RPMI7951 (cell line): ENCODE results near the gene CNOT6L. TPM values are rescaled to one million over a fixed set of nuclear protein-coding genes. Genes with fewer than 3 reads are reported as not detected.

Experiments used
- DNase-seq: peaks from one replicate; pipeline ENCODE4 v3.0.0-alpha.2; 2012; ENCODE audit warnings: low read depth
- total RNA-seq: library from RNA; depleted of rRNA; stranded (reverse); fragments of >200 nt; shearing (Covaris generic); gene quantifications from 2 replicates; pipeline ENCODE4 v1.2.3, GENCODE V29; 2014; rRNA removed

Gene CNOT6L
- total RNA-seq, 1 experiment from 2014 or later: 8.4 TPM

GRCh38 chr4:77713884-77714283, 105.3 kb downstream of the CNOT6L start:
- DNase-seq: no peak

DNA sequence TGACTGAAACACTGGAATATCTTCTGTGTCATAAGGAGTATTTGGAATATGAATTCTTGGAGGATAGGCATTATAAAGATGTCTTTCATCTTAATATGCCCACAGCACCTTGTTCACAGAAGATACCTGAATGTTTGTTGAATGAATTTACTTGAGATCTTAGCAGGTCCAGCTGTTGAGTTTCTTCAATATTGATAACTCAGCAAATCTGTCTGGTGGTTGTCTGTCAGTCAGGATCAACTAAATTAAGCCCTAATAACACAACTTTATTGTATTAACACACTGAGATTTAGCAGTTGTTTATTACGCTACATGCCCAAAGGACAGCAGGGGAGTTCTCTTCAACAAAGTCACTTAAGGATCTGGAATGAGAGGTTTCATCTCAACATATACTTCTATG, 106.5 kb downstream of the CNOT6L start:
- no peak for DNase-seq

DNA sequence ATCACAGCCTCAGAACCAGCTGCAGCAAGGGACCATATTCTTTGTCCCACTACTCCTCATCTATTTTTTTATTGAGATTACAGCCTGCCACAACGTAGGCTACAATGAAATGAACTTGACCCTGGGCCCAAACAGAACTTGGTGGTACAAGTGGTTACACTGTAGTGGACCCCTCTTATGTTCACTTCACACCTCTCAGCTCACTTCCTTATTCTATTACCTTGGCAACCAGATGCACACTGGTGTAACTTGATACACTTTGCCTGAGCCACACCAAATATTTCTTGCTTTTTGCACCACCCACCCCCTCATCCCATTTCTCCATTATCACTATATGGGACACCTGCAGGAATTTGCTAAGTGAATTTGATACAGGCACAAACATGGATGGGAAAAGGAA, 107.7 kb downstream of the CNOT6L start:
- DNase-seq: no peak

GRCh38 chr4:77710684-77711083, 108.5 kb downstream of the CNOT6L start:
- no peak for DNase-seq

- DNase-seq: no peak
Observed at GRCh38 chr4:77710059-77710458, 109.1 kb downstream of the CNOT6L start.

- DNase-seq: no peak
Observed at GRCh38 chr4:77706717-77707116, 112.5 kb downstream of the CNOT6L start.

GRCh38 chr4:77703666-77704065, 115.5 kb downstream of the CNOT6L start:
- DNase-seq: no peak

GRCh38 chr4:77701121-77701520, 118.0 kb downstream of the CNOT6L start:
- DNase-seq: no peak

GRCh38 chr4:77699731-77700210, 119.4 kb downstream of the CNOT6L start:
- DNase-seq: peak; percentile 90

- DNase-seq: peak; percentile 81
Observed at GRCh38 chr4:77697860-77698590, 121.1 kb downstream of the CNOT6L start.

- DNase-seq: peak; percentile 96
Observed at GRCh38 chr4:77695774-77696173, 123.4 kb downstream of the CNOT6L start.

GRCh38 chr4:77692847-77693432, 126.2 kb downstream of the CNOT6L start:
- DNase-seq: no peak

- DNase-seq: no peak
Observed at GRCh38 chr4:77681792-77682191, 137.4 kb downstream of the CNOT6L start.

DNA sequence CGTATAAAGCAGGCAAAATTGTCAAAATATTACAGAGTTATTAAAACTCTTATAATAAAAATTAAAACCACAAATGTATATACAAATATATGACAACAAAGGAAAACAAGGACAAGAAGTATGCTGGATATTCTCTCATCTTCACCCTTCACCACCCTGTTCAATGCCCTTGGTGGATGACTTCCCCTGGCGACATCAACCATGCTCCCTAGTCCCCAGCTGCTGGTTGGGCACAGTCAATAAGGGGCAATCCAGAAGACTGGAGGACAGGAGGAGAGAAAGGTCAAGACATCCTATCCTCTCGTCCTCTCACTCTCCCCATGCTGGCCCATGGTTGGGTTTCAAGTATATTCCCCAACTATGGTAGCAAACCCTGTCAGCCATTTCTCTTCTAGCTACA, 142.3 kb downstream of the CNOT6L start:
- no peak for DNase-seq

GRCh38 chr4:77671051-77671450, 148.1 kb downstream of the CNOT6L start:
- DNase-seq: no peak

DNA sequence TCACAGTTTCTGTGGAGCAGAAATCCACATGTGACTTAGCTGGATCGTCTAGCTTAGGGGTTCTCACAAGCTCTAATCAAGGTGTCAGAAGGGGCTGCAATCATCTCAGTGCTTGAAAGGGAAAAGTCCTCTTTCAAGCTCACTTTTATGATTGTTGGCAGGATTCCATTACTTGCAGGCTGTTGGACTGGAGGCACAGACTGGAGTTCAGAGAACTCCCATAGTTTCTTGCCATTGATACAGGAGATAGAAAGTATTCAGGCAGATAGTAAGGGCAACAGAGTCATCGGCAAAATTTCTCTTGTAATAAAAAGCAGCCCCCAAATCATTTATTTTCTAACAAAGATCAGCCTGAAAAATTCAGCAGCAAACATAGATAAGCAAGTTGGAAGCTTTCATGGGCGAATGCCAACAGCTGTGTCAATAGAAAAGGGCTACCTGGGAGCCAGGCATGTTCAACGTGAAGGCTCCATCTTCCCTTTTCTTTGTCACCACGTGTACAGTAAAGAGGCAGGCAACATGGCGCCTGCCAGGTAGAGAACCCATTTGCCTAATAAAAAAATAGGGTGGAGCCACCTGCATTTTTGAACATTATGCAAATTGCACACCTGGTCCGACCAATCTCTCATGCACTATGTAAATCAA, 149.1 kb downstream of the CNOT6L start:
- no peak for DNase-seq

DNA sequence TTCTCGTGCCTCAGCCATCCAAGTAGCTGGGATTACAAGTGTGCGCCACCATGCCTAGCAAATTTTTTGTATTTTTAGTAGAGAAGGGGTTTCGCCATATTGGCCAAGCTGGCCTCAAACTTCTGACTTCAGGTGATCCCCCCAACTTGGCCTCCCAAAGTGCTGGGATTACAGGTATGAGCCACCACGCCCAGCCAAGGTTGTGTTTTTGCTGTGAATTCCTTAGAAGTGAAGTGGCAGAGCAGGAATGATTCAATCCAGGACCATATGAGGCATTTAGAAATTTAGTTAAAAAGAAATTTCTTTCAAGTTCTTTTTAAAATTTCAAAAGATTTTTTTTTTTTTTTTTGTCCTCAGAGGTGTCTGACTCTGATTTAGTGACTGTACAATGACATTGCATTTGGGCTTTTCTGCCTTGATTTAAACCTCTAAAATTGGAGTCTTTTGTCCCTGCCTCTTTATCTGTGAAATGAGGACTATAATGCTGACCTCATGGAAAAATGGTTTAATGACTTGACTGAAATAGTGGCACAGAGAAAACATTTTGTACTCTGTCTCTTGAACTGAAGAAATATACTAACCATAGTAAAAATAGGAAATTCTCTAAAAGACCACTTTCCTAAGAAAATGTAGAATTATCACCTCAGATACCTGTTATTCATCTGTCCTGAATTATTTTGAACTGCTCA, 153.6 kb downstream of the CNOT6L start:
- DNase-seq: no peak

Other genes with a start within 250 kb of the CNOT6L start
- not detected in 2 replicates for gene CXCL13, start 213.5 kb downstream of the CNOT6L start, total RNA-seq
- 28.1 and 33.8 TPM in 2 replicates for gene MRPL1, start 43.5 kb upstream of the CNOT6L start, total RNA-seq
- under 0.01 and 0.10 TPM in 2 replicates for gene FRAS1, start 238.0 kb upstream of the CNOT6L start, total RNA-seq